GM21576 (cell line): ENCODE data around the gene SYT2.
A peak's percentile ranks its signal among the peaks of the same experiment; 100 is the strongest.
"Not testable (repeated sequence)": the region's sequence is repeated elsewhere in the genome, so short reads cannot be mapped to it uniquely, and the experiment has no call there.

Experiments
- ATAC-seq: cut with Tn5 transposase; IDR thresholded peaks from one replicate; pipeline ENCODE4 v1.9.1; 2021; ENCODE audit warnings: mild to moderate bottlenecking, moderate library complexity; ENCODE audit not compliant: unreplicated experiment

The SYT2 gene

GRCh38 chr1:202553560-202554038 is 156.7 kb downstream of the SYT2 start:
- ATAC-seq = peak; percentile 44

- ATAC-seq = not testable (repeated sequence)
Measured at GRCh38 chr1:202553078-202553477, 157.2 kb downstream of the SYT2 start.

- ATAC-seq = not testable (repeated sequence)
Measured at GRCh38 chr1:202552615-202553014, 157.6 kb downstream of the SYT2 start.

GRCh38 chr1:202551683-202552082 is 158.6 kb downstream of the SYT2 start:
- no peak for ATAC-seq

GRCh38 chr1:202550088-202550487 is 160.2 kb downstream of the SYT2 start:
- ATAC-seq = not testable (repeated sequence)

- ATAC-seq = no peak
Measured at GRCh38 chr1:202547215-202547614, 163.0 kb downstream of the SYT2 start.

- peak; percentile 68 for ATAC-seq
Measured at GRCh38 chr1:202546796-202547195, 163.5 kb downstream of the SYT2 start.

- ATAC-seq = not testable (repeated sequence)
Measured at GRCh38 chr1:202546377-202546776, 163.9 kb downstream of the SYT2 start.

- not testable (repeated sequence) for ATAC-seq
Measured at GRCh38 chr1:202545647-202546303, 164.5 kb downstream of the SYT2 start.

- ATAC-seq = not testable (repeated sequence)
Measured at GRCh38 chr1:202544766-202545449, 165.3 kb downstream of the SYT2 start.

GRCh38 chr1:202543537-202543936 is 166.7 kb downstream of the SYT2 start:
- not testable (repeated sequence) for ATAC-seq

- not testable (repeated sequence) for ATAC-seq
Measured at GRCh38 chr1:202542415-202542814, 167.8 kb downstream of the SYT2 start.

GRCh38 chr1:202540858-202541257 is 169.4 kb downstream of the SYT2 start:
- not testable (repeated sequence) for ATAC-seq
